SH-SY5Y (cell line): ENCODE measurements around the gene GBP2.

Experiments used
- GATA2 ChIP-seq: IDR thresholded peaks from 2 replicates; pipeline ENCODE4 v1.6.1; 2011; ENCODE audit warnings: mild to moderate bottlenecking, low read depth, low read length
- GATA3 ChIP-seq: IDR thresholded peaks from 2 replicates; pipeline ENCODE4 v1.6.1; 2011; ENCODE audit warnings: low read depth, mild to moderate bottlenecking, low read length, moderate library complexity

- TF ChIP-seq GATA3 (no peak), GATA2 (no peak)
These were observed 12.9 kb downstream of the GBP2 start for GRCh38 chr1:89112871-89113613.
